RWPE1 (cell line): ENCODE results near the gene SMNDC1.

ENCODE experiments used
- CTCF ChIA-PET: fragments of 350-600 bp; sonication (Branson Sonifier 250); formaldehyde crosslinking; extraction: SDS; loops from one replicate; lab custom pipeline; 2021; lab: Yijun Ruan, JAX
- POLR2A ChIA-PET: fragments of 400-600 bp; formaldehyde crosslinking; extraction: SDS; loops from one replicate; lab custom pipeline; 2020; ENCODE audit warnings: antibody characterized with exemption; ENCODE audit not compliant: low non-redundant PET; lab: Yijun Ruan, JAX
- DNase-seq: peaks from one replicate; pipeline ENCODE4 v3.0.0; 2012; ENCODE audit warnings: low spot score
- H3K27ac ChIP-seq: fragments of 450-650 bp; 2 replicates; pipeline ENCODE4 v1.5.1; 2017
- TF ChIP-seq, protein P1 (sequence below): fragments of 450-650 bp; conservative IDR thresholded peaks from 2 replicates; pipeline ENCODE4 v1.5.1; 2017; ENCODE audit warnings: low read depth, mild to moderate bottlenecking

SMNDC1 gene

DNA sequence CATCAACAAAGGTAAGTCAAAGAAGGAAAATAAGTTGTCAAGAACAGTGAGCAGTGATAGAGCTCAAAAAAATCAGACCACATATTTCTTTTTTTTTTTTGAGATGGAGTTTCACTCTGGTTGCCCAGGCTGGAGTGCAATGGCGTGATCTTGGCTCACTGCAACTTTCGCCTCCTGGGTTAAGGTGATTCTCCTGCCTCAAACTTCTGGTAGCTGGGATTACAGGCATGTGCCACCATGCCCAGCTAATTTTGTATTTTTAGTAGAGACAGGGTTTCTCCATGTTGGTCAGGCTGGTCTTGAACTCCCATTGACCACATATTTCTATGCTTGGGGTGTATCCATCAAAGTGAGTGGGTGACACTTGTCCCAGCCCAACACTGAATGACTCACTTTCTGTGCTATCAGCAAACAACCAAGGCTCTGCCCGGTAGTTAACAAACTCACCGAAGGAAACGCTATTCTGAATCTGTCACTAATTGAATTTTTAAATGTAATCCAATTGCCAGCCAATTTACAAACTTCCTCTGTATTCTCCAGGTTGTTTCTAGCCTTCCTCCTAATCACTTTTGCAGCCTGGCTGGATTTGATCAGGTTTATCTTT is 19.6 kb upstream of the SMNDC1 start:
- ChIA-PET POLR2A (no interaction called here), CTCF (interaction anchor here (0.6 to 1.0 kb wide), 3 partner anchors 30 to 175 kb away, joined by 3 to 6 read pairs (median 3); no protein-coding TSS in a partner anchor)
- TF ChIP-seq, protein P1, sequence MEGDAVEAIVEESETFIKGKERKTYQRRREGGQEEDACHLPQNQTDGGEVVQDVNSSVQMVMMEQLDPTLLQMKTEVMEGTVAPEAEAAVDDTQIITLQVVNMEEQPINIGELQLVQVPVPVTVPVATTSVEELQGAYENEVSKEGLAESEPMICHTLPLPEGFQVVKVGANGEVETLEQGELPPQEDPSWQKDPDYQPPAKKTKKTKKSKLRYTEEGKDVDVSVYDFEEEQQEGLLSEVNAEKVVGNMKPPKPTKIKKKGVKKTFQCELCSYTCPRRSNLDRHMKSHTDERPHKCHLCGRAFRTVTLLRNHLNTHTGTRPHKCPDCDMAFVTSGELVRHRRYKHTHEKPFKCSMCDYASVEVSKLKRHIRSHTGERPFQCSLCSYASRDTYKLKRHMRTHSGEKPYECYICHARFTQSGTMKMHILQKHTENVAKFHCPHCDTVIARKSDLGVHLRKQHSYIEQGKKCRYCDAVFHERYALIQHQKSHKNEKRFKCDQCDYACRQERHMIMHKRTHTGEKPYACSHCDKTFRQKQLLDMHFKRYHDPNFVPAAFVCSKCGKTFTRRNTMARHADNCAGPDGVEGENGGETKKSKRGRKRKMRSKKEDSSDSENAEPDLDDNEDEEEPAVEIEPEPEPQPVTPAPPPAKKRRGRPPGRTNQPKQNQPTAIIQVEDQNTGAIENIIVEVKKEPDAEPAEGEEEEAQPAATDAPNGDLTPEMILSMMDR: no peak
- no peak overlapping the region for H3K27ac ChIP-seq
- no peak for DNase-seq

DNA sequence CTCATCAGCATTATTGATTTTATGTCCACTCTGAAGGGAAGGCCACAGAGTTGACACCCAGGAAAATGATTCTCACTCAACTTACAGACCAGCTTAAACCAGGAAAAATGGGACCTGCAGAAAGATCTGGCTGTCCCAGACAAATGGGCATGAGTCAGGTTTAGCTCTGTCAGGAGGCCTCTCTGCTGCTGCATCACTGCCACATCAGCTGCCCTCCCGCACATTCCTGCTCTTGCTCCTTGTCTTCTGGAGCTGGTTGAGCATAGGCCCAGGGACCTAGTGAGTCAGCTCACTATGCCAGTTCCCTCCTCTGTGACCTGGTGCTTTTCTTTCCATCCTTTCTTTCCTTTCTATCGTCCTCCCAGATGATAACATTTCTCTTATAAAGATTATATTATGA is 18.8 kb upstream of the SMNDC1 start:
- TF ChIP-seq, protein P1: no peak
- peak; percentile 57 for DNase-seq
- H3K27ac ChIP-seq: no peak overlapping the region
- CTCF ChIA-PET: interaction anchor here (0.6 to 1.0 kb wide), 3 partner anchors 31 to 549 kb away, joined by 3 to 6 read pairs (median 4); no protein-coding TSS in a partner anchor
- POLR2A ChIA-PET: no interaction called here

DNA sequence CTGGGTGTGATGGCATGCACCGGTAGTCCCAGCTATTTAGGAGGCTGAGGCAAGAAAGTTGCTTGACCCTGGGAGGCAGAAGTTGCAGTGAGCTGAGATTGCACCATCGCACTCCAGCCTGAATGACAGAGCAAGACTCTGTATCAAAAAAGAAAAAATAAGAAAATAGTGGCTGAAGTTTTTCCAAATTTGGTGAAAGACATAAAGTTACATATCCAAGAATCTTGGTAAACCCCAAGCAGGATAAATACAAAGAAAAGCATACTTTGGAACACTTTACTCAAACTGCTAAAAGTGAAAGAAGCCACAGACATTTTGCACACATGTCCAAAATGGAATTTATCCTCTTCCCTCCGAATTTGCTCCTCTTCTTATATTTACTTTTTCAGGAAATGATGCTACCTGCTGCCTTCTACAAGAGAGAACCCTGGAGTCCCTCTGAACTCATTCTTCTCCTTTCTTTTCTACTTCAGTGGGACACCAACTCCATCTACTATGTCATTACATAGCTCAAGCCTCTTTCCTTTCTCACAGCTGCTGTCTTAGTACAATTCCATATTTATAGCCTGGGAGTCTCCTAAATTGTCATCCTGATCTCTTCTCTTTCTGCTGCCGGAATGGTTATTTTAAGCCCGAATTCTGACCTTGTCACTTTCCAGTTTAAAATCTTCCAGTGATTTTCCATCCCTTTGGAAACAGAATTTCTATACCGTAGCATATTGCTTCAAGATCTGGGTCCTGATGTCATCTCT is 17.3 kb upstream of the SMNDC1 start:
- CTCF ChIA-PET: interaction anchor here (0.6 kb wide), 2 partner anchors 10 to 576 kb away, joined by 3 read pairs; no protein-coding TSS in a partner anchor
- DNase-seq: no peak
- POLR2A ChIA-PET: no interaction called here
- TF ChIP-seq, protein P1: no peak
- no peak overlapping the region for H3K27ac ChIP-seq

DNA sequence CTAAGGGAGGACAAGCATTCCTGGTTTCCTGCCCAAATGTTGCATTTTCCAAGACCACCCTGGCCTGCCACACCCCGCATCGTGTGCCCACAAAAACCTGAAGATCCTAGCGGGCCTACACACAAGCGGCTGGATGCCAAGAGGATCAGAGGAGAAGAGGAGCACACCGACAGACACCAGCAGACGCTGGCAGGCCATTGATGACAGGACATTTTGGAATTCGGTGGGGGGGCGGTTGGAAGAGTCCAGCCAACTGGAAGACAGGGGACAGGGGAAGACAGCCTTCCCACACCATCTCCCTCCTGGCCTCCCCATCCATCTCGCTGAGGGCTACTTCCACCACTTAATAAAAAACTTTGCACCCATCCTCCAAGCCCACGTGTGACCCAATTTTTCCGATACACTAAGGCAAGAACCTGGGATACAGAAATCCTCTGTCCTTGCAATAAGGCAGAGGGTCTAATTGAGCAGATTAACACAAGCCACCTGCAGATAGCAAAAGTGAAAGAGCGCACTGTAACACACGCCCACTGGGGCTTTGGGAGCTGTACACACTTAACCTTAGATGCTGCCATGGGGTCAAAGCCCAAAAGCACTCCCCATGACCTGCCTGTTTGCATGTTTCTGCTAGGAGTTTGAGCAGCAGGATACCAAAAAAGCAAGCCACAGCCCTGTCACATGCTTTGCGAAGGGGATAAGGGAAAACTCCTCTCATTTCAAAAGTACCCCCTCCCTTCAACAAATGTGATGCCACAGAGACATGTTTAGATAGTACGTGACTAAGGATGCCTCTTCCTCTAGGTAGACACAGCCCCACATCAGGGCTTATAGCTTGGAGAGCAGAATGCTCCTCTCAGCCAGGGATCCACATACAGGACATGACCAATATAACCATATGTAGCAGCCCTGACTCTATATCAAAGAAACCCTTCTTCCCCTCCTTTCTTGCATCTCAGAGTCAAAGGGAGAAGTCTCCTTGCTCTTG is 13.4 kb upstream of the SMNDC1 start:
- ChIA-PET POLR2A (no interaction called here), CTCF (no interaction called here)
- no peak for DNase-seq
- H3K27ac ChIP-seq: no peak overlapping the region
- TF ChIP-seq, protein P1: no peak

DNA sequence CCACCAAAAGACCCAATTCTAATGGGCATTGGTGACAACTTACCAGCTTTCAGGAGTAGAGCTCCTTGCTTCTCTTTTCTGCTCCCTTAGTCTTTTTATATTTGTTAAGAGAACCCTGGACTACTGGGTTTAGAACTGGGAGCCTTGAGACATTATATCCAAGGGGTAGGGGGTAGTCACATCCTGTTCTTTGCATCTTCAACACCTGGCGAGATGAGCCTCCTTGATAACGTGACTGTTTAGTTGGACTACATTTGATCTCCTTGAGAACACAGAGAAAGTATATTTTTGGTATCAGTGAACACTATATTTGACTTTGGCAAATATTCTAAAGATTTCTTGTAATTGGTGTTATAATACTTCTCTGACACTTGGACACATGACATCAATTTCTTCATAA is 9.0 kb upstream of the SMNDC1 start:
- DNase-seq: no peak
- ChIA-PET POLR2A (no interaction called here), CTCF (interaction anchor here (1.1 to 1.2 kb wide), 2 partner anchors 185 to 233 kb away, joined by 3 read pairs; no protein-coding TSS in a partner anchor)
- no peak overlapping the region for H3K27ac ChIP-seq
- TF ChIP-seq, protein P1: no peak

DNA sequence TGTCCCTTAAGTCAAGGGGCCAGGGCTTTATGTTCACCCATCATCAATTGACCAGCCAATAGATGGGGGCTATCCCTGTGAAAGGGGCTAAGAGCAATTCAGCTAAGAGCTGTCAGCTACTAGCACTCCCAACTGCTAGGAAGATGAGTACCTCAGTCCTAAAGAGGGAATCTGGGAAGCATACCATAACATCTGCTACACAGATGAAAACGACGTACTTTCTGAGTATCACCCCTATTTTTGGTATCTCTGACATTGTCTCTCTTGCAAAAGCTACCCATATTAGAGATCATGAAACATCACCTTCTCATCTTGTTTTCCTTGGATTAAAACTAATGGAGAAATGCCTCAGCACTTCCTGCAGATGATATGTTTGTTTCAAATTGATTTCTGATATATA is 7.5 kb upstream of the SMNDC1 start:
- ChIA-PET CTCF (interaction anchor here (1.0 to 1.6 kb wide), 2 partner anchors 23 to 235 kb away, joined by 3 to 7 read pairs; no protein-coding TSS in a partner anchor), POLR2A (no interaction called here)
- TF ChIP-seq, protein P1: no peak
- H3K27ac ChIP-seq: no peak overlapping the region
- no peak for DNase-seq
